ENCODE data around the gene MNT.

Gene MNT

DNA sequence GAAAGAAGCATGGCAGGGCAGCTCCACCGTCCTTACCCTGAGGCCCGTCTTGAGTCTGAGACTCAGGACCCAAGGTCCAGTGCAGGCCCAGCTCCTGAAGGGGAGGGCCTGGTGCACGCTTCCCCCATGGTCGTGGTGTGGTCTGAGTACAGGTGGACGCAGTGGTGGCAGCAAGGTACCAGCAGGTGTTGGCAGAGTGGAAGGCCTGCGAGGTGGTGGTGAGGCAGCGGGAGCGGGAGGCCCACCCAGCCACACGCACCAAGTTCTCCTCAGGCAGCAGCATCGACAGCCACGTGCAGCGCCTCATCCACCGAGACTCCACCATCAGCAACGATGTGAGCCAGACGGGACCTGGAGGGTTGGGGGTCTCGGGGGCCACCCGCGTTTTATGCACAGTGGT, 27.7 kb downstream of the MNT start:
- TF ChIP-seq FOXA1 (IDR thresholded peaks at IDR 0.05), result no peak
- TF ChIP-seq BHLHE40 (IDR thresholded peaks at IDR 0.05; ENCODE audit: borderline replicate concordance), result no peak
- TF ChIP-seq, protein P1, sequence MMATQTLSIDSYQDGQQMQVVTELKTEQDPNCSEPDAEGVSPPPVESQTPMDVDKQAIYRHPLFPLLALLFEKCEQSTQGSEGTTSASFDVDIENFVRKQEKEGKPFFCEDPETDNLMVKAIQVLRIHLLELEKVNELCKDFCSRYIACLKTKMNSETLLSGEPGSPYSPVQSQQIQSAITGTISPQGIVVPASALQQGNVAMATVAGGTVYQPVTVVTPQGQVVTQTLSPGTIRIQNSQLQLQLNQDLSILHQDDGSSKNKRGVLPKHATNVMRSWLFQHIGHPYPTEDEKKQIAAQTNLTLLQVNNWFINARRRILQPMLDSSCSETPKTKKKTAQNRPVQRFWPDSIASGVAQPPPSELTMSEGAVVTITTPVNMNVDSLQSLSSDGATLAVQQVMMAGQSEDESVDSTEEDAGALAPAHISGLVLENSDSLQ (IDR thresholded peaks at IDR 0.05), result no peak
- no peak for TF ChIP-seq LEF1 (IDR thresholded peaks at IDR 0.05; ENCODE audit: borderline replicate concordance)
- no peak for TF ChIP-seq SP1 (IDR thresholded peaks at IDR 0.05)
- no peak for TF ChIP-seq NFRKB (IDR thresholded peaks at IDR 0.05)
- TF ChIP-seq ZNF384 (IDR thresholded peaks at IDR 0.05), result no peak
- no peak for TF ChIP-seq SUZ12 (IDR thresholded peaks at IDR 0.05)
- TF ChIP-seq ARNT (IDR thresholded peaks at IDR 0.05), result no peak
- TF ChIP-seq ELF4 (IDR thresholded peaks at IDR 0.05), result no peak
- POLR2A ChIA-PET, result no interaction called here
- CTCF ChIA-PET, result no interaction called here
- DNase-seq (ENCODE audit: extremely low spot score), result no peak

DNA sequence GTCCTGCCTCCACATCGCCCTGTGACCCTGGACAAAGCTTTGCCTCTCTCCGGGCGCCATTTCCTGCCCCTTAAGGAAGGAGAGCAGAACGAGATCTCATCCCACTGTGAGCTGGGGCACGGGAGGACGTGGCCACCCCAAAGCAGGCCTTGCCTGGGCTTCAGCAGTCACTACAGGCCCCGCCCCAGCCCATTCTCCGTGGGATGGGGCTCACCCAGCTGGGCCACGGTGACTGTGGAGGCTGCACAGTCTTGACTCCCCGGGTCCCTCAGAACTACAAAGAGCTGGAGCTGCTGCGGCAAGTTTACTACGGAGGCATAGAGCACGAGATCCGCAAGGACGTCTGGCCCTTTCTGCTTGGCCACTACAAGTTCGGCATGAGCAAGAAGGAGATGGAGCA, 28.2 kb downstream of the MNT start:
- TF ChIP-seq SP1 (IDR thresholded peaks at IDR 0.05), result no peak
- TF ChIP-seq, protein P1 (IDR thresholded peaks at IDR 0.05), result no peak
- no peak for TF ChIP-seq L3MBTL2 (conservative IDR thresholded peaks at IDR 0.05)
- no peak for TF ChIP-seq ZNF384 (IDR thresholded peaks at IDR 0.05)
- no peak for TF ChIP-seq BHLHE40 (IDR thresholded peaks at IDR 0.05; ENCODE audit: borderline replicate concordance)
- TF ChIP-seq ARNT (IDR thresholded peaks at IDR 0.05), result no peak
- TF ChIP-seq SUZ12 (IDR thresholded peaks at IDR 0.05), result no peak
- TF ChIP-seq FOXA1 (IDR thresholded peaks at IDR 0.05), result no peak
- no peak for DNase-seq (ENCODE audit: extremely low spot score)
- POLR2A ChIA-PET, result no interaction called here
- CTCF ChIA-PET, result no interaction called here

DNA sequence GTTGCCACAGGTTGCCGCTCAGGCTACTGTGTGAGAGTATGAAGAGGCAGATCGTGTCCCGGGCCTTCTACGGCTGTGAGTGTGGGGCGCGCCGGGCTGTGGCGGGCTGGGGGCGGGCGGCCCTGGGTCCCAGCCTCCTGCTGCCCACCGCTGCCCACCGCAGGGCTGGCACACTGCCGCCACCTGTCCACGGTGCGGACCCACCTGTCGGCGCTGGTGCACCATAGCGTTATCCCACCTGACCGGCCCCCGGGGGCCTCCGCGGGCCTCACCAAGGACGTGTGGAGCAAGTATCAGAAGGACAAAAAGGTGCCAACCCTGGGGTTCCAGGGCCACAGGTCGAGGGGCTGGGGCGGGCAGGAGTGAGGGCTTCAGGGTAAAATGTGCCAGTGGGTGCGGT, 28.7 kb downstream of the MNT start:
- no peak for TF ChIP-seq FOXK2 (IDR thresholded peaks at IDR 0.05)
- TF ChIP-seq ELF4 (IDR thresholded peaks at IDR 0.05), result no peak
- no peak for TF ChIP-seq CTBP1 (IDR thresholded peaks at IDR 0.05; ENCODE audit: borderline replicate concordance)
- TF ChIP-seq ARNT (IDR thresholded peaks at IDR 0.05), result no peak
- no peak for TF ChIP-seq FOXA1 (IDR thresholded peaks at IDR 0.05)
- no peak for TF ChIP-seq L3MBTL2 (conservative IDR thresholded peaks at IDR 0.05)
- no peak for TF ChIP-seq SP1 (IDR thresholded peaks at IDR 0.05)
- TF ChIP-seq NFRKB (IDR thresholded peaks at IDR 0.05), result no peak
- no peak for TF ChIP-seq ZNF384 (IDR thresholded peaks at IDR 0.05)
- TF ChIP-seq BHLHE40 (IDR thresholded peaks at IDR 0.05; ENCODE audit: borderline replicate concordance), result no peak
- TF ChIP-seq, protein P1 (IDR thresholded peaks at IDR 0.05), result no peak
- no peak for TF ChIP-seq HDGF (IDR thresholded peaks at IDR 0.05; ENCODE audit: borderline replicate concordance)
- TF ChIP-seq FOXM1 (IDR thresholded peaks at IDR 0.05; ENCODE audit: borderline replicate concordance), result no peak
- no peak for TF ChIP-seq TARDBP (IDR thresholded peaks at IDR 0.05)
- ChIA-PET CTCF (no interaction called here), POLR2A (no interaction called here)
- no peak for DNase-seq (ENCODE audit: extremely low spot score)

DNA sequence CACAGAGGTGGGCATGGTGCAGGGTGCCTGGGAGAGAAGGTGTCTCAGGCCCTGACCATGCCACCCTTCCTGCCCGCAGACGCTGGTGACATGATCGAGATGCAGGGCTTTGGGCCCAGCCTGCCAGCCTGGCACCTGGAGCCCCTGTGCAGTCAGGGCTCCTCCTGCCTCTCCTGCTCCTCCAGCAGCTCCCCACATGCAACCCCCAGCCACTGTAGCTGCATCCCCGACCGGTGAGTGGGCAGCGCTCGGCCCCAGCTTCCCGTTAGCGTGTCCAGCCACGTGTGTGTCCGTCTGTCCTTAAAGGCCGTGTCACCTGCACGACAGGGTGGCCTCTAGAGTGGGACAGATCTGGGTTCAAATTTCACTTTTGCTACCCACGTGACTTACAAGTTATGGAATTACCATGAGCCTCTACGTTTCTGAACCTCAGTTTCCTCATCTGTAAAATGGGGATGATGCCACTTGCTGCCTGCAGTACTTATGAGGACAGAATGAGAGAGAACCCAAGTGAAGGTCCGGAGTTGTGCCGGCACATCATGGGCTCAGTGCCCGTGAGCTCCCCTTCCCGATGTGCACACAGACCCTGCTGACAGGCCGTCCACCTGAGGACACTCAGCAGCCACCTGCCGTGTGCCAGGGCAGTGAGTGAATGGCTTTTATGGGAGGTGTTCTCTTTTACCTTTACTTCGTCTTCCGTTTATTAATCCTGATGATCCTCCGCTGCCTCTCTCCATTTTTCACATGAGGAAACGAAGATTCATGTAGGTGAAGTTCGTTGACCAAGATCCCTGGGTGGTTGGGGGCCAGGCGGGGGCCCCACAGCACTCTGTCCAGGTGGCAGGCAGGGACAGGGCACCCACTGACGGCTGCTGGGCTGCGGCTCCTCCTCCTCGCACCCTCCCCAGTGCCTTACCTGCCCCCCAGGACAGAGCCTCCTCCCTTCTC, 29.4 kb downstream of the MNT start:
- no peak for DNase-seq (ENCODE audit: extremely low spot score)
- TF ChIP-seq, protein P1 (IDR thresholded peaks at IDR 0.05), result no peak
- no peak for TF ChIP-seq CTBP1 (IDR thresholded peaks at IDR 0.05; ENCODE audit: borderline replicate concordance)
- no peak for TF ChIP-seq ELF4 (IDR thresholded peaks at IDR 0.05)
- no peak for TF ChIP-seq ZNF384 (IDR thresholded peaks at IDR 0.05)
- no peak for TF ChIP-seq SUZ12 (IDR thresholded peaks at IDR 0.05)
- TF ChIP-seq FOXA1 (IDR thresholded peaks at IDR 0.05), result no peak
- TF ChIP-seq TARDBP (IDR thresholded peaks at IDR 0.05), result no peak
- TF ChIP-seq FOXK2 (IDR thresholded peaks at IDR 0.05), result no peak
- POLR2A ChIA-PET, result no interaction called here
- CTCF ChIA-PET, result interaction anchor here (2.4 kb wide), 1 partner anchor 10 kb away, joined by 12 read pairs; no protein-coding TSS in a partner anchor

DNA sequence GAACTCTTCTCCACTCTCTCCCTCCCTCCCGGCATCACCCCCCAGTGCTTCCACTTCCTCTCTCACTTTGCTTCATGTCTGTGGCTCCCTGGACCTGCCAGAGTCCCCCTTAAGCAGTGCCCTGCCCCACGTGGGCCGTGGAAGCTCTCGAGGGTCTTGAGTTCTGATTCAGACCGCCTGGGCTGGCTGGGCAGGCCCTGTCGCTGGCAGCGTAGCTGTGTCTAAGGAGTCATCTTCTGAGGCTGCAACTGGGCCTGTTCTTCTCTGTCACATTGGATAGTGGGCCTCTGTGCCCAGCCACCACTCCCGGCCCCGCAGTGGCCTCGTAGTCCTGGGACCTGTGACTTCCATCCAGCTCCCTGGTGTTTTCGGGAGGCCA, 30.7 kb downstream of the MNT start:
- ChIA-PET POLR2A (no interaction called here), CTCF (interaction anchor here (0.7 to 2.4 kb wide), 3 partner anchors 12 to 46 kb away, joined by 3 to 12 read pairs (median 7); no protein-coding TSS in a partner anchor)
- DNase-seq (ENCODE audit: extremely low spot score), result no peak
- TF ChIP-seq BHLHE40 (IDR thresholded peaks at IDR 0.05; ENCODE audit: borderline replicate concordance) (no peak), FOXM1 (IDR thresholded peaks at IDR 0.05; ENCODE audit: borderline replicate concordance) (no peak), HDGF (IDR thresholded peaks at IDR 0.05; ENCODE audit: borderline replicate concordance) (no peak), ARNT (IDR thresholded peaks at IDR 0.05) (no peak), CTBP1 (IDR thresholded peaks at IDR 0.05; ENCODE audit: borderline replicate concordance) (no peak), L3MBTL2 (conservative IDR thresholded peaks at IDR 0.05) (no peak), FOXK2 (IDR thresholded peaks at IDR 0.05) (no peak), ZNF384 (IDR thresholded peaks at IDR 0.05) (no peak), NFRKB (IDR thresholded peaks at IDR 0.05) (no peak), SUZ12 (IDR thresholded peaks at IDR 0.05) (no peak), LEF1 (IDR thresholded peaks at IDR 0.05; ENCODE audit: borderline replicate concordance) (no peak), FOXA1 (IDR thresholded peaks at IDR 0.05) (no peak), TARDBP (IDR thresholded peaks at IDR 0.05) (no peak), SP1 (IDR thresholded peaks at IDR 0.05) (no peak), ELF4 (IDR thresholded peaks at IDR 0.05) (no peak)
- TF ChIP-seq, protein P1 (IDR thresholded peaks at IDR 0.05), result no peak

Data from HEK293T (cell line).